Pancreas (tissue), 10 donors: Measurements from ENCODE around the gene TRIO. TPM values are rescaled to one million over a fixed set of nuclear protein-coding genes. Genes with fewer than 3 reads are reported as not detected.
A peak's percentile ranks its signal among the peaks of the same experiment; 100 is the strongest.

Experiments
- ATAC-seq, 4 donors: fragments of 200-7000 bp; cut with Tn5 transposase; one replicate each; pipeline versions ENCODE4 v1.8.0 to v1.9.1; 2020; ENCODE audit warnings: mild to moderate bottlenecking in 4 of 4, moderate library complexity in 4 of 4
- DNase-seq, 6 donors: peaks; one replicate each; pipeline ENCODE4 v3.0.0-alpha.2; 2020
- FAIRE-seq: peaks from 2 replicates; lab custom pipeline; 2012; peaks lifted over from hg19 to GRCh38; lab: Jason Lieb, UNC
- H3K27ac ChIP-seq, 4 donors: fragments of 200-600 bp; sonication (generic); 1 replicate in 3 of 4; 2 replicates in 1 of 4; pipeline versions ENCODE4 v1.5.0 to v1.8.0; 2020
- H3K27me3 ChIP-seq, 4 donors: fragments of 200-600 bp; one replicate each; pipeline ENCODE4 v1.8.0; 2021
- H3K36me3 ChIP-seq, 3 donors: fragments of 200-600 bp; sonication (generic) in 1 of 3; one replicate each; pipeline versions ENCODE4 v1.5.0 to v1.8.0; 2020 to 2021
- H3K4me1 ChIP-seq, 3 donors: fragments of 200-600 bp; one replicate each; pipeline ENCODE4 v1.8.0; 2021
- H3K4me3 ChIP-seq, 4 donors: fragments of 200-600 bp; sonication (generic) in 2 of 4; one replicate each; pipeline versions ENCODE4 v1.5.0 to v1.8.0; 2020 to 2021
- H3K9me3 ChIP-seq, 4 donors: fragments of 200-600 bp; one replicate each; pipeline ENCODE4 v1.8.0; 2021
- CTCF ChIP-seq, 4 donors: fragments of 200-600 bp; sonication (generic) in 3 of 4; IDR thresholded peaks; one replicate each; pipeline versions ENCODE4 v1.5.0 to v1.8.0; 2021; ENCODE audit warnings: antibody characterized with exemption in 4 of 4
- WGBS, 2 donors: extraction: QIAGEN DNeasy Blood & Tissue Kit; methylation state at CpG; one replicate each; pipeline ENCODE4 v1.1.7; 2013; 5-methylcytosine and 5-hydroxymethylcytosine counted together
- intact Hi-C, 3 donors: fragments of 100-400 bp; cut with DNase I; formaldehyde crosslinking; loops; one replicate each; pipeline versions ENCODE4 v1.11.1 to v1.14.2; 2022
- polyA plus RNA-seq, 2 donors: library from polyadenylated mRNA; stranded (reverse); fragments of 200-250 nt; gene quantifications; one replicate each; pipeline ENCODE4 v1.2.3, GENCODE V29; 2013
- total RNA-seq, 6 donors: library from RNA; stranded (reverse); fragmentation: NEBNext Ultra II Directional in 4 of 6; extraction: Animal tissue kit (Norgen Biotek cat#: 25700) in 4 of 6; gene quantifications; one replicate each; pipeline versions ENCODE4 v1.2.1 to v1.2.4, GENCODE V29; 2021 to 2023
- donor health status: healthy with polysubstance abuse.
- donor health status: DM: no; HTN: no; CAD: no; lungs with moderate emphysema.
- donor health status: DM: no; HTN: no; CAD: no.
- donor health status: control.
- donor health status: control.
- donor health status: Bipolar disorder and iron deficiency.
- donor health status: DM: yes; HTN: yes; CAD: no.
- donor health status: DM: no; HTN: no; CAD: no.
- donor health status: DM: no; HTN: no; CAD: no.
- donor health status: DM: yes; HTN: yes; CAD: no.

TRIO gene
- total and polyA plus RNA-seq, 8 donors: 27.3 to 82.5 (median 38.3) TPM

- no peak overlapping the region for H3K27ac ChIP-seq
- no peaks in the 10 kb centered on the region for H3K9me3 ChIP-seq
- FAIRE-seq (no peak), DNase-seq (no peak), ATAC-seq (peak in 3 of 4 donors; percentile 6 to 48 (median 42))
- WGBS, 2 donors: 90 to 97% methylated on average over 7 of the region's 7 CpGs
- no peaks in the 10 kb centered on the region for H3K36me3 ChIP-seq
- no peak for TF ChIP-seq CTCF (IDR thresholded peaks at IDR 0.05)
- no peak overlapping the region for H3K4me3 ChIP-seq
- intact Hi-C loops: no loop called here
- no peaks in the 10 kb centered on the region for H3K27me3 ChIP-seq
- peaks cover 0 to 17% (median 4%) of the 10 kb centered on the region in 3 donors for H3K4me1 ChIP-seq
These were observed 43.1 kb downstream of the TRIO start for GRCh38 chr5:14186059-14186830.

- Histone ChIP-seq H3K27ac (no peak overlapping the region), H3K4me1 (peaks cover 0 to 17% (median 4%) of the 10 kb centered on the region in 3 donors)
These were observed 44.0 kb downstream of the TRIO start for GRCh38 chr5:14187157-14187556.

DNA sequence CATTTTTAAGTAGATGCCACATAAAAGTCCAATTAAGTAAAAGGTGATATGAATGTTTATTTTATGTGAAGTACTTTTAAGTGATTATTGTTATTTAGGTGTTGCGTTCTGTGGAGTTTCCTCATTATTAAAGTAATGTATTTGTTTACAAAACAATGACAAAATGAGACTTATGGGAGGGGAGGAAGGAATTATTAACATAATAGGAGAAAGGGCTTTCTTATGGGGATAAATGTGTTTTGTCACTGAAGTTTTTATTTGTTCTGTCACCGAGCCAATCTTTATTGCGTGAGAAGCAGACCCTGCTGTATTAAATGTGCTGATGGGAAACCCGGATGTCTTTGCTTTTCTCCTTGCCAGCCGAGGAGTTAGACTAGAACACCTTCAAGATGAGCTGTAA lies 44.5 kb downstream of the TRIO start:
- H3K9me3 ChIP-seq: no peaks in the 10 kb centered on the region
- DNase-seq (no peak), ATAC-seq (no peak), FAIRE-seq (no peak)
- H3K36me3 ChIP-seq: no peaks in the 10 kb centered on the region
- H3K4me1 ChIP-seq: peaks cover 0 to 17% (median 4%) of the 10 kb centered on the region in 3 donors
- no peak for TF ChIP-seq CTCF (IDR thresholded peaks at IDR 0.05)
- H3K27me3 ChIP-seq: no peaks in the 10 kb centered on the region
- WGBS, 2 donors: 54 to 59% methylated on average over 5 of the region's 5 CpGs
- H3K4me3 ChIP-seq: no peak overlapping the region
- H3K27ac ChIP-seq: no peak overlapping the region
- intact Hi-C loops: no loop called here

More at GRCh38 chr5:14187157-14187556, 44.0 kb downstream of the TRIO start:
- no peak for TF ChIP-seq CTCF (IDR thresholded peaks at IDR 0.05)
- WGBS, 2 donors: 79 to 87% methylated on average over 3 of the region's 3 CpGs
- no peak overlapping the region for H3K4me3 ChIP-seq
- H3K36me3 ChIP-seq: no peaks in the 10 kb centered on the region
- FAIRE-seq (no peak), DNase-seq (no peak), ATAC-seq (no peak)
- intact Hi-C loops: no loop called here
- no peaks in the 10 kb centered on the region for H3K27me3 ChIP-seq
- H3K9me3 ChIP-seq: no peaks in the 10 kb centered on the region

- H3K27ac ChIP-seq: no peak overlapping the region
- H3K4me1 ChIP-seq: peaks cover 0 to 17% (median 4%) of the 10 kb centered on the region in 3 donors
- FAIRE-seq: no peak
These were observed 45.6 kb downstream of the TRIO start for GRCh38 chr5:14188778-14189177.

More at GRCh38 chr5:14188778-14189177, 45.6 kb downstream of the TRIO start:
- DNase-seq (no peak), ATAC-seq (no peak)
- intact Hi-C loops: no loop called here
- H3K27me3 ChIP-seq: no peaks in the 10 kb centered on the region
- no peaks in the 10 kb centered on the region for H3K9me3 ChIP-seq
- no peaks in the 10 kb centered on the region for H3K36me3 ChIP-seq
- no peak for TF ChIP-seq CTCF (IDR thresholded peaks at IDR 0.05)
- WGBS, 2 donors: 92 to 95% methylated on average over 4 of the region's 4 CpGs
- no peak overlapping the region for H3K4me3 ChIP-seq
